SK-N-MC (cell line): ENCODE results near the gene HMGB1.

Source experiments
- DNase-seq: peaks from one replicate; pipeline ENCODE4 v3.0.0-alpha.2; 2011; ENCODE audit warnings: low read depth, low spot score
- H3K27ac ChIP-seq: fragments of 200-600 bp; sonication (generic); 2 replicates; pipeline ENCODE4 v1.5.1; 2016; ENCODE audit warnings: mixed run types
- H3K36me3 ChIP-seq: fragments of 200-600 bp; sonication (generic); 2 replicates; pipeline ENCODE4 v1.6.1; 2017; ENCODE audit warnings: antibody characterized with exemption, low read length, mixed read lengths; ENCODE audit not compliant: insufficient read depth
- H3K4me3 ChIP-seq: fragments of 200-600 bp; sonication (generic); 2 replicates; pipeline ENCODE4 v1.5.1; 2016
- H3K9ac ChIP-seq: fragments of 200-600 bp; sonication (generic); 2 replicates; pipeline ENCODE4 v1.8.0; 2017; ENCODE audit warnings: mixed run types, mixed read lengths; ENCODE audit not compliant: insufficient read length
- H3K9me3 ChIP-seq: fragments of 200-600 bp; sonication (generic); 2 replicates; pipeline ENCODE4 v1.6.1; 2017; ENCODE audit warnings: low read depth, mild to moderate bottlenecking, antibody characterized with exemption, low read length, moderate library complexity, mixed read lengths
- EZH2 ChIP-seq: fragments of 200-600 bp; sonication (generic); IDR thresholded peaks from one replicate; pipeline ENCODE4 v1.6.1; 2017; ENCODE audit warnings: antibody characterized with exemption
- FOXP2 ChIP-seq: optimal IDR thresholded peaks from 2 replicates; pipeline ENCODE3; 2011; ENCODE audit warnings: mild to moderate bottlenecking, moderate library complexity; ENCODE audit not compliant: insufficient read depth; ENCODE audit errors: extremely low read length, control extremely low read depth
- POLR2AphosphoS5 ChIP-seq: IDR thresholded peaks from 2 replicates; pipeline ENCODE4 v1.6.1; 2012; ENCODE audit warnings: mild to moderate bottlenecking, low read depth, low read length, borderline replicate concordance

Gene HMGB1

DNA sequence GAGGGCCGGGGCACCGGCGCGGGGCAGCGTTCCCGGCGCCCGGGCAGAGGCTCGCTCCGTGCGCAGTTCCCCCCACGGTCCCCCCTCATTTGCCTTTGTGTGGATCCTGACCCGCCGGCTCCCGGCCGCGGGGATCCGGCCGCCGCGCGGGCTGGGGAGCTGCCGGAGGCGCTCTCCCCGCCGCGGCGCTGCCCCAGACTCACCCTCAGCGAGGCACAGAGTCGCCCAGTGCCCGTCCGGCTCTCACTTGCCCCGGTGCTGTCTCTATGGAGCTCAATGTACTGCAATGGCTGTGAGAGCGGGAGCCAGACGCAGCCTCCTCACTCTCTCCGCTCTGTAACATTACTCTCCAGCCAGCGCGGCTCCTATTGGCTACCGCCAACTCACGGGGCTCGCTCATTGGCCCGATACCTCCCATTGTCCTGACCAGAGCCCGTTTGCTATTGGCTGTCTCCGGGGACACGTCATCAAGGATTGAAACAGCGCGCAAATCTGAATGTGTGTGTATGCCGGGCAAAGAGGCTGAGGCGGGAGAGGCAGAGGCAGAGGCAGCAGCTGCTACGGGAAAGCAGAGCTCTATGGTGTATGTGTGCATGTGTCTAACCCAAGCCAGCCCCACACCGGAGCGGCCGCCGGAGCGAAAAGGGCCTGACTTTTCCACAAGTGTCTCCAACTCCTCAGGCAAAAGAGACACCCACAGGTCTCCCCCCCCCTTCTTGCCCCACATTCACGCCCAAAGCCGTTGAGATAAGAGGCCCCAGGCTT, at the start of gene HMGB1:
Gene HMGB1 (minus strand): TSS at position 344 of the 765 bp plus-strand sequence. CDS start 2,256 bp downstream, outside the sequence.
- Histone ChIP-seq H3K9me3 (no peaks in the 10 kb centered on the region), H3K9ac (peak within 1 kb of the TSS; percentile 99), H3K27ac (peak within 1 kb of the TSS; percentile 97), H3K36me3 (peaks cover 31% of the 10 kb centered on the region), H3K4me3 (peak within 1 kb of the TSS; percentile 97)
- peak; percentile 99 for DNase-seq
- TF ChIP-seq POLR2AphosphoS5 (peak; percentile 85), EZH2 (no peak)

GRCh38 chr13:30510811-30511371, 45.2 kb upstream of the HMGB1 start:
- TF ChIP-seq POLR2AphosphoS5 (no peak), EZH2 (no peak), FOXP2 (no peak)
- Histone ChIP-seq H3K9me3 (no peaks in the 10 kb centered on the region), H3K9ac (no peak overlapping the region), H3K36me3 (no peaks in the 10 kb centered on the region), H3K27ac (no peak overlapping the region), H3K4me3 (no peak overlapping the region)
- DNase-seq = no peak

- Histone ChIP-seq H3K36me3 (no peaks in the 10 kb centered on the region), H3K27ac (no peak overlapping the region), H3K4me3 (no peak overlapping the region), H3K9me3 (no peaks in the 10 kb centered on the region), H3K9ac (no peak overlapping the region)
- DNase-seq = no peak
- TF ChIP-seq EZH2 (no peak), POLR2AphosphoS5 (no peak), FOXP2 (no peak)
These were observed 44.4 kb upstream of the HMGB1 start for GRCh38 chr13:30510091-30510490.

DNA sequence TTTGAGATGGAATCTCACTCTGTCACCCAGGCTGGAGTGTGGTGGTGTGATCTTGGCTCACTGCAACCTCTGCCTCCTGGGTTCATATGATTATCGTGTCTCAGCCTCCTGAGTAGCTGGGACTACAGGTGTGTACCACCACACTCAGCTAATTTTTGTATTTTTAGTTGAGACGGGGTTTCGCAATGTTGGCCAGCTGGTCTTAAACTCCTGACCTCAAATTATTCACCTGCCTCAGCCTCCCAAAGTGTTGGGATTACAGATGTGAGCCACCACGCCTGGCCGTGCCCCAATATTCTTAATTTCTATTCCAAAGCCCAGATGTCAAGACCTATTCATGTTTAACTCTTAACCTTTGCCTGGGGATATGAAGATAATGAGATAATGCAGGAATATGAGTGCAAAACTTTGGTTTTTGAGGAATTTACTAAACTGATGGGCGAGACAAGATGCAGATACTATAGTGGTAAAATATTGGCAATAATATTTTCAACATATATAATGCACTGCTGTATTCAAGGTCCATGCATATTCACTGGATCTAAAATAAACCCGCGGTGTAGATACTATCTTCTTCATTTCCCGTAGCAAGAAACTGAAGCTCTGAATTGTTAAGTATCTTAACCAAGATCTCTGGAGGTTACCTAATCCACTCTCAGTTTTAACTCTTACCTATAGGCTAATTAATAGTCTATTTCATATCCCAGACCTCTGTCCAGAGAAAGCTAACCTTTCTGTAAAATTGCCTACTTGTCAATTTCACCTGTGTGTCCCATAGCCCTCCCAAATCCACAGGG, 43.7 kb upstream of the HMGB1 start:
- no peak overlapping the region for H3K9ac ChIP-seq
- H3K36me3 ChIP-seq = no peaks in the 10 kb centered on the region
- DNase-seq = no peak
- no peak overlapping the region for H3K27ac ChIP-seq
- TF ChIP-seq POLR2AphosphoS5 = no peak
- TF ChIP-seq EZH2 = no peak
- no peak for TF ChIP-seq FOXP2
- H3K4me3 ChIP-seq = no peak overlapping the region
- H3K9me3 ChIP-seq = no peaks in the 10 kb centered on the region

DNA sequence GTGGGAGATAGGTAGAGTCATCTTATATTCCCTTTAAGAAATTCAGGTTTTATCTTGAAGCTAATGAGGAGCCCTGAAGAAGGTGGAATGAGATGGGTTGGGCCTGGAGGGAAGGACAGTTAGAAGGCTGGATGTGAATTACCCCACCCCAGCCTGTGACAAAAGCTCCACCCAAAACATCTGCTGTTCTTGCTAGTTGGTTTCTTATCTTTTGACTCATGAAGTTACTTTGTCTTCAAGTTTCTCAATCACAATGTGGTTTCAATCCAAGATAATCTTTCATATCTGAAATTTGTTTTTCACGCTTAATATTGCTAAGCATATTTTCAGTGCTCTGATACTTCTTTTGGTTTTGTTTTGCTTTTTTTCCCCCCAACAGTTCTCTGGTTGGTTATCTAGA, 38.3 kb upstream of the HMGB1 start:
- DNase-seq = peak; percentile 24
- TF ChIP-seq FOXP2 (no peak), POLR2AphosphoS5 (no peak), EZH2 (no peak)
- no peak overlapping the region for H3K9ac ChIP-seq
- H3K36me3 ChIP-seq = no peaks in the 10 kb centered on the region
- H3K27ac ChIP-seq = peak overlapping the region; percentile 23; the same call in 1 of the 2 replicates
- no peaks in the 10 kb centered on the region for H3K9me3 ChIP-seq
- no peak overlapping the region for H3K4me3 ChIP-seq

DNA sequence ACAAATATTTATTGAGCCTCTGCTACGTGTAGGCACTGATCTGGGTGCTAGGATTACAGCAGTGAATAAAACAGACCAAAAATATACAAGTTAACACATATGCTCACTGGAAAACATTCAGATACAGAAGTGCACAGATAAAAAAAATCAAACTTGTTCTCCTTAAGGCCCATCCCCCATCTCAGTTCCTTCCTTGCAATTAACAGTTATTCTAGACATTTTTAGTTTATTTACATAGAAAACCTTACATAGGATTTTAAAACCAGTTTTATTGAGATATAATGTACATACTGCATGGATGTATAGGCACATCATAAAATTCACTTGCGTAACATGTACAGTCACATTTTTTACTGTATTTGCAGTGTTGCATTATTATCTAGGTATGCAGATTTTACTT, 36.5 kb upstream of the HMGB1 start:
- no peak overlapping the region for H3K4me3 ChIP-seq
- no peak overlapping the region for H3K9ac ChIP-seq
- H3K9me3 ChIP-seq = no peaks in the 10 kb centered on the region
- no peak for DNase-seq
- TF ChIP-seq EZH2 (no peak), POLR2AphosphoS5 (no peak), FOXP2 (no peak)
- H3K27ac ChIP-seq = no peak overlapping the region
- H3K36me3 ChIP-seq = no peaks in the 10 kb centered on the region

DNA sequence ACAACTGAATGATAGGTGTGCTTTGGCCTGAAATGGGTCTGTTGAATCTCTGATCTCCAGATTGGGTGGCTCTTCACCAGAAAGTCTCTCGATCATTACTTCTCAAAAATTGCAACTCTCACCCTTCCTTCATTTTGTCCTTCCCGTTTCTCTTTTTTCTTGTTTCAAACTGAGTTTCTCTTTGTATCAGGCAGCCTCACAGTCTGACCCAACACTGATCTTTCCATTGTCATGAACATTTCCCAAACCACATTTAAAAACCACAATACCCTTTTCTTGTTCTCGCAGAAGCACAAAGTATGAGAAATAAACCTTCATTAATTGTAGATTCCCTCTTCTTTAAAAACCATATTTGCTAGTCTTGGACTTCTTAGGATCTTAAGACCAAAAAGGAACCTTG, 33.6 kb upstream of the HMGB1 start:
- no peak overlapping the region for H3K27ac ChIP-seq
- no peak overlapping the region for H3K9ac ChIP-seq
- no peak overlapping the region for H3K4me3 ChIP-seq
- no peak for DNase-seq
- TF ChIP-seq EZH2 (no peak), POLR2AphosphoS5 (no peak), FOXP2 (no peak)
- H3K36me3 ChIP-seq = no peaks in the 10 kb centered on the region
- H3K9me3 ChIP-seq = no peaks in the 10 kb centered on the region

GRCh38 chr13:30496147-30496546, 30.4 kb upstream of the HMGB1 start:
- TF ChIP-seq FOXP2 (no peak), POLR2AphosphoS5 (no peak), EZH2 (no peak)
- Histone ChIP-seq H3K9me3 (no peaks in the 10 kb centered on the region), H3K36me3 (no peaks in the 10 kb centered on the region), H3K9ac (no peak overlapping the region), H3K4me3 (no peak overlapping the region), H3K27ac (no peak overlapping the region)
- no peak for DNase-seq
